ENCODE data around the gene ARL15.

ARL15 gene

DNA sequence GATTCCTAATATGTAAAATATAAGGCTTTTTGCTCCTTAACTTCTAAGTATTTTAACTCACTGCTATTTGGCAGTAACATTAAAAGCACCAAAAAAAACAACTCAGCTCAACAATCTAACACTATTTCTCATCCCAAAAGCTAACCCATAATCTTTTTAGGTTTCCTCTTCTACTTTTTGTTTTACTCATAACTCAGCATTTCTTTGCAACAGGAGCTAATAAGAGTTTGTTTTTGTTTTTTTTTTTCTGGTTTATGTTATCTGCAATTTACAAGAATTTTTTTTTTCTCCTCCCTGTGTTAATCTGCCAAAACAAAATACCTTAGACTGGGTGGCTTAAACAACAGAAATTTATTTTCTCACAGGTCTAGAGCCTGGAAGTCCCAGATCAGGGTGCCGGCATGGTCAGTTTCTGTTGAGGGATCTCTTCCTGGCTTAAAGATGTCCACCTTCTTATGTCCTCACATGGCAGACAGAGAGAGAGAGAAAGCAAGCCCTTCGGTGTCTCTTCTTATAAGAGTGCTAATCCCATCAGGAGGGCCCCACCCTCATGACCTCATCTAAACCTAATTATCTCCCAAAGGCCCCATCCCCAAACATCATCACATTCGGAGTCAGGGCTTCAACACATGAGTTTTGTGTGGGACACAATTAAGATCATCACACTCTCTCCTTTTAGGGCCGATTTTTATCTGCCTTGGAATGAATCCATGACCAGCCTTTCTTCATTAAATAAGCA is 31.2 kb downstream of the ARL15 start:
- TF ChIP-seq, protein P1, sequence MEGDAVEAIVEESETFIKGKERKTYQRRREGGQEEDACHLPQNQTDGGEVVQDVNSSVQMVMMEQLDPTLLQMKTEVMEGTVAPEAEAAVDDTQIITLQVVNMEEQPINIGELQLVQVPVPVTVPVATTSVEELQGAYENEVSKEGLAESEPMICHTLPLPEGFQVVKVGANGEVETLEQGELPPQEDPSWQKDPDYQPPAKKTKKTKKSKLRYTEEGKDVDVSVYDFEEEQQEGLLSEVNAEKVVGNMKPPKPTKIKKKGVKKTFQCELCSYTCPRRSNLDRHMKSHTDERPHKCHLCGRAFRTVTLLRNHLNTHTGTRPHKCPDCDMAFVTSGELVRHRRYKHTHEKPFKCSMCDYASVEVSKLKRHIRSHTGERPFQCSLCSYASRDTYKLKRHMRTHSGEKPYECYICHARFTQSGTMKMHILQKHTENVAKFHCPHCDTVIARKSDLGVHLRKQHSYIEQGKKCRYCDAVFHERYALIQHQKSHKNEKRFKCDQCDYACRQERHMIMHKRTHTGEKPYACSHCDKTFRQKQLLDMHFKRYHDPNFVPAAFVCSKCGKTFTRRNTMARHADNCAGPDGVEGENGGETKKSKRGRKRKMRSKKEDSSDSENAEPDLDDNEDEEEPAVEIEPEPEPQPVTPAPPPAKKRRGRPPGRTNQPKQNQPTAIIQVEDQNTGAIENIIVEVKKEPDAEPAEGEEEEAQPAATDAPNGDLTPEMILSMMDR (IDR thresholded peaks at IDR 0.05; ENCODE audit: low read length, missing control alignments), result no peak
- DNase-seq (ENCODE audit: low read depth), result no peak
- H3K4me3 ChIP-seq (replicated peaks; ENCODE audit: low read depth, low read length), result no peak overlapping the region

GRCh38 chr5:54278036-54278830 is 32.1 kb downstream of the ARL15 start:
- TF ChIP-seq, protein P1 (IDR thresholded peaks at IDR 0.05; ENCODE audit: low read length, missing control alignments), result no peak
- no peak overlapping the region for H3K4me3 ChIP-seq (replicated peaks; ENCODE audit: low read depth, low read length)
- no peak for DNase-seq (ENCODE audit: low read depth)

DNA sequence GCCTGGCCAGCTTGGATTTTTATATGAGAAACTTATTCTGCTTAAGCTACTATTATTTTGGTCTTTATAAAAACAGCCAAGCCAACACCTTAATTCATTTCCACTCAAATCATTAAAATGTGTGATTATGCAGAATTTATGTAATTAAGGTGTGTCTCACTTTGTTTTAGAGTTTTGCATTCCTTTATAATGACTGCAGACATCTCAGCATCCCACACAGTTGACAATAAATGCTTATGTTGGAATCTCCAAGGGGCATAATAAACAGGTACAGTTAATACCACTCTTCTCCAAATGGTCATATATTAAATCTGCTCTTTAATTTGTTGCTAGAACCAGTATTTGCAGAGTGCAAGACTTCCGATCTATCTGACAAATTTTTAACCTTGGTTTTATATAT is 34.3 kb downstream of the ARL15 start:
- TF ChIP-seq, protein P1 (IDR thresholded peaks at IDR 0.05; ENCODE audit: low read length, missing control alignments), result no peak
- no peak for DNase-seq (ENCODE audit: low read depth)
- no peak overlapping the region for H3K4me3 ChIP-seq (replicated peaks; ENCODE audit: low read depth, low read length)

DNA sequence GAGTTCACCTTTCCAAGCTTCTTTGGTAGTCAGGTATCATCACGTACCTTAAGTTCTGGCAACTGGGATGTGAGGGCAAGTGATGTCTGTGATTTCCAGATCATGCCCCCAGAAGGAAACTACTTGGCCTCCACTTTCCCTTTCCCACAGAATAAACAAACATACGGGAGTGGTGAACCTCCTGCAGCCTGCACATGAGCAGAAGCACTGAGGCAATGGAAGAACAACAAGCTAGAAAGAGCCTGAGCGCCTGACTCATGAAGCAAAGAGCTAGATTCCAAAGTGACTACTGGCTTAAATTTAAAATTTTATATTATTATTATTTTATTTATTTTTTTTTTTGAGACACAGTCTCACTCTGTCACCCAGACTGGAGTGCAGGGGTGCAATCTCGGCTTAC is 35.0 kb downstream of the ARL15 start:
- TF ChIP-seq, protein P1 (IDR thresholded peaks at IDR 0.05; ENCODE audit: low read length, missing control alignments), result no peak
- no peak overlapping the region for H3K4me3 ChIP-seq (replicated peaks; ENCODE audit: low read depth, low read length)
- DNase-seq (ENCODE audit: low read depth), result no peak

DNA sequence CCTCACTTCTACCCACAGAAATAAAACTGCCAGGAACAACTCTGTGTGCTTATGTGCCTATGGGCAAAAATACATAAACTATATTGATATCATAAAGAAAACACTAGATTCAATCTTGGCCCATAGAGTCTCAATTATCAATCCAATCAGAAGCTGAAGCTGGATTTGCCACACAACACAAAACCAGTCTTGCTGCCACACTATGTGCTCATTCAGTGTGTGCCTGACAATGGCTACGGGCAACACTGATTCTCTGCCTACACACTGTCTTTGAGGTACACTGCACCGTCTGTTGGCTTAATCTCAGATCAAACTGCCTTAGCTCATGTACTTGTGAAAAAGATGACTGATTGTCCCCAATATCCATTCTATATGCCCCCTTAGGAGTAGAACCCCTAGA is 35.4 kb downstream of the ARL15 start:
- H3K4me3 ChIP-seq (replicated peaks; ENCODE audit: low read depth, low read length), result no peak overlapping the region
- DNase-seq (ENCODE audit: low read depth), result no peak
- TF ChIP-seq, protein P1 (IDR thresholded peaks at IDR 0.05; ENCODE audit: low read length, missing control alignments), result no peak

GRCh38 chr5:54273715-54274114 is 36.7 kb downstream of the ARL15 start:
- no peak overlapping the region for H3K4me3 ChIP-seq (replicated peaks; ENCODE audit: low read depth, low read length)
- no peak for DNase-seq (ENCODE audit: low read depth)
- TF ChIP-seq, protein P1 (IDR thresholded peaks at IDR 0.05; ENCODE audit: low read length, missing control alignments), result no peak

Measured in fibroblast of pulmonary artery (primary cell).